ENCODE data around the gene COQ8B. TPM values are rescaled to one million over a fixed set of nuclear protein-coding genes. Genes with fewer than 3 reads are reported as not detected.

The COQ8B gene
- total RNA-seq, 1 donor: 29.5 TPM

- no peak overlapping the region for H3K4me3 ChIP-seq (ENCODE audit: low read depth, low read length)
- TF ChIP-seq, protein P1, sequence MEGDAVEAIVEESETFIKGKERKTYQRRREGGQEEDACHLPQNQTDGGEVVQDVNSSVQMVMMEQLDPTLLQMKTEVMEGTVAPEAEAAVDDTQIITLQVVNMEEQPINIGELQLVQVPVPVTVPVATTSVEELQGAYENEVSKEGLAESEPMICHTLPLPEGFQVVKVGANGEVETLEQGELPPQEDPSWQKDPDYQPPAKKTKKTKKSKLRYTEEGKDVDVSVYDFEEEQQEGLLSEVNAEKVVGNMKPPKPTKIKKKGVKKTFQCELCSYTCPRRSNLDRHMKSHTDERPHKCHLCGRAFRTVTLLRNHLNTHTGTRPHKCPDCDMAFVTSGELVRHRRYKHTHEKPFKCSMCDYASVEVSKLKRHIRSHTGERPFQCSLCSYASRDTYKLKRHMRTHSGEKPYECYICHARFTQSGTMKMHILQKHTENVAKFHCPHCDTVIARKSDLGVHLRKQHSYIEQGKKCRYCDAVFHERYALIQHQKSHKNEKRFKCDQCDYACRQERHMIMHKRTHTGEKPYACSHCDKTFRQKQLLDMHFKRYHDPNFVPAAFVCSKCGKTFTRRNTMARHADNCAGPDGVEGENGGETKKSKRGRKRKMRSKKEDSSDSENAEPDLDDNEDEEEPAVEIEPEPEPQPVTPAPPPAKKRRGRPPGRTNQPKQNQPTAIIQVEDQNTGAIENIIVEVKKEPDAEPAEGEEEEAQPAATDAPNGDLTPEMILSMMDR (IDR thresholded peaks at IDR 0.05; ENCODE audit: insufficient read depth, low read length): no peak
- DNase-seq (ENCODE audit: low read depth): no peak
Observed at GRCh38 chr19:40756502-40757110, 39.9 kb upstream of the COQ8B start.

GRCh38 chr19:40755791-40756190 lies 39.1 kb upstream of the COQ8B start:
- no peak for DNase-seq (ENCODE audit: low read depth)
- TF ChIP-seq, protein P1 (IDR thresholded peaks at IDR 0.05; ENCODE audit: insufficient read depth, low read length): no peak
- H3K4me3 ChIP-seq (ENCODE audit: low read depth, low read length): no peak overlapping the region

DNA sequence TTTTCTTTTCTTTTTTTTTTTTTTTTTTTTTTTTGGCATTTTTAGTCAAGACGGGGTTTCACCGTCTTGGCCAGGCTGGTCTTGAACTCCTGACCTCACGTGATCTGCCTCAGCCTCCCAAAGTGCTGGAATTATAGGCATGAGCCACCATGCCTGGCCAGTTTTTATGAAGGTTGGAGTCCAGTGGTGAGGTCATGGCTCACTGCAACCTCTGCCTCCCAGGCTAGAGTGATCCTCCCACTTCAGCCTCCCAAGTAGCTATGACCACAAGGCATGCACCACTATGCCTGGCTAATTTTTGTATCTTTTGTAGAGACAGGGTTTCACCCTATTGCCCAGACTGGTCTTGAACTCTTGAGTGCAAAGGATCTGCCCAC lies 38.5 kb upstream of the COQ8B start:
- no peak overlapping the region for H3K4me3 ChIP-seq (ENCODE audit: low read depth, low read length)
- DNase-seq (ENCODE audit: low read depth): no peak
- TF ChIP-seq, protein P1 (IDR thresholded peaks at IDR 0.05; ENCODE audit: insufficient read depth, low read length): no peak

DNA sequence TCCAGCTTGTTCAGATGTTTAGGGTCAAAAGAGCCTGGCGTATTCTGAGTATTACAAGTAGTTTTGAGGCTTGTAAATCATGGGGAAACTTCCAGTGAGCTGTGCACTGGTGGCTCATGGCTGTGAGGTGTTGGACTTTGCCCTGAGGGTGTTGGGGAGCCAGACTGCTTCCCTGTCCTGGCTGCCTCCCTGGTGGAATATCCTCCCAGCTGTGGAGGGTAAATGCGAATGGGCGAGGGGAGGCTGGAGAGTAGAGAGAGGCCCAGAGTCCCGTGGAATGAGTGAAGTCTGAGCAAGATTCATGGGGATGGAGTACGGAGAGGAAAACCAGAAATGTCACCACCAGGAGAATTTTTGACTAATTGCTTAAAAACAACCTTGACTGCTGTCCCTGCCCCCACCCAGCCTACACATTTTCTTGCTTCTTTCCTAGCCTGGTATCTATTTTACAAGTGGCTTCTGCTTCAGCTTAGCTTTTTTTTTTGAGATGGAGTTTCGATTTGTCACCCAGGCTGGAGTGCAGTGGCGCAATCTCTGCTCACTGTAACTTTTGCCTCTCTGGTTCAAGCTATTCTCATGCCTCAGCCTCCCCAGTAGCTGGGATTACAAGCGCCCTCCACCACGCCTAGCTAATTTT lies 38.0 kb upstream of the COQ8B start:
- no peak for DNase-seq (ENCODE audit: low read depth)
- peak overlapping the region; percentile 6 for H3K4me3 ChIP-seq (ENCODE audit: low read depth, low read length)
- TF ChIP-seq, protein P1 (IDR thresholded peaks at IDR 0.05; ENCODE audit: insufficient read depth, low read length): no peak

DNA sequence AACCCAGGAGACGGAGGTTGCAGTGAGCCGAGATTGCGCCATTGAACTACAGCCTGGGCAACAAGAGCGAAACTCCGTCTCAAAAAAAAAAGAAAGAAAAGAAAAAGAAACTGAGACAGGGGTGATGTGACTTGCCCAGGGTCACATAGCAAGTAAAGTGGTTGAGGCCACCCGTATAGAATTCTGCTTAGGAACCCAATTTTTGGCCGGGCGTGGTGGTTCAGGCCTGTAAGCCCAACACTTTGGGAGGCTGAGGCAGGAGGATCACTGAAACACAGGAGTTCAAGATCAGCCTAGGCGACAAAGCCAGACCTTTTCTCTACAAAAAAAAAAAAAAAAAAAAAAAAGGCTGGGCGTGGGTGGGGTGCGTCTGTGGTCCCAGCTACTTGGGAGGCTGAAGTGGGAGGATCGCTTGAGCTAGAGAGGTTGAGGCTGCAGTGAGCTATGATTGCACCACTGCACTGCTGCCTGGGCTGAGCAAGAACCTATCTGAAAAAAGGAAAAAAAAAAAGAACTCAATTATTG lies 35.6 kb upstream of the COQ8B start:
- TF ChIP-seq, protein P1 (IDR thresholded peaks at IDR 0.05; ENCODE audit: insufficient read depth, low read length): no peak
- H3K4me3 ChIP-seq (ENCODE audit: low read depth, low read length): peak overlapping the region; percentile 81
- no peak for DNase-seq (ENCODE audit: low read depth)

DNA sequence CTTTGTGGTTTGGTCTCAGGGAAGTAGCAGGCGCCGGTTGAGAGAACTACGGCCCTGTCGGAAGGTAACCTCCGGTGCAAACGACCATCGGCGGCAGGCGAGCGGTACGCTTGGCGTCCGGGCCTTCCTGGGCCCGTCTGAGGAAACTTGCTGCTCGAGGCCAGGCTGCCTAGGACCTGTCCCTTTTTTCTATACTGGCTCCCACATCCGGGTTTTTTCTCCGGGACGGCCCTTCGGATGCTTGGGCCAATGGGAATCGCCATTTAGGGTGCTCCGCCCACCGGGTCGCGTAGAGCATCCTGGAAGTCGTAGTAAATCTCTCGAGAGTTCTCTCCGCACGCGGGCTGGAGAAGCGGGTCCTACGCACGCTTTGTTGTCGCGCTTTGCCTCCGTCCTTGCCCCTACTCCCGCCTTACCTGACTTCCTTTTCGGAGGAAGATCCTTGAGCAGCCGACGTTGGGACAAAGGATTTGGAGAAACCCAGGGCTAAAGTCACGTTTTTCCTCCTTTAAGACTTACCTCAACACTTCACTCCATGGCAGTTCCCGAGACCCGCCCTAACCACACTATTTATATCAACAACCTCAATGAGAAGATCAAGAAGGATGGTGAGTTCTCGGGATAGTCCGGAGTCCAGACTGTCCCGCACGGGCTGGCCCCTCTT lies 34.3 kb upstream of the COQ8B start, which contains the start of gene SNRPA:
SNRPA (plus strand) TSS at position 330 of the 664 bp plus-strand sequence; CDS start at position 536, 206 bp downstream.
- DNase-seq (ENCODE audit: low read depth): peak; percentile 98
- TF ChIP-seq, protein P1 (IDR thresholded peaks at IDR 0.05; ENCODE audit: insufficient read depth, low read length): no peak
- H3K4me3 ChIP-seq (ENCODE audit: low read depth, low read length): peak within 1 kb of the TSS; percentile 82
